Left kidney (tissue), 8 donors: ENCODE results near the gene HACD4. TPM values are rescaled to one million over a fixed set of nuclear protein-coding genes. Genes with fewer than 3 reads are reported as not detected.

Experiments
- DNase-seq: peaks from one replicate; pipeline ENCODE4 v3.0.0-alpha.2; 2013
- long read RNA-seq, 8 donors: transcript quantifications; one replicate each; lab custom pipeline, GENCODE V29; 2026
- polyA plus RNA-seq: library from polyadenylated mRNA; unstranded; fragments of 120-200 nt; gene quantifications from one replicate; pipeline ENCODE4 v1.2.1, GENCODE V29; 2013; ENCODE audit not compliant: insufficient read length

Gene HACD4, protein sequence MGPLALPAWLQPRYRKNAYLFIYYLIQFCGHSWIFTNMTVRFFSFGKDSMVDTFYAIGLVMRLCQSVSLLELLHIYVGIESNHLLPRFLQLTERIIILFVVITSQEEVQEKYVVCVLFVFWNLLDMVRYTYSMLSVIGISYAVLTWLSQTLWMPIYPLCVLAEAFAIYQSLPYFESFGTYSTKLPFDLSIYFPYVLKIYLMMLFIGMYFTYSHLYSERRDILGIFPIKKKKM
- polyA plus RNA-seq = 3.6 TPM
- long read RNA-seq, donor 1, full-length matches to known transcripts = 3 of 3 reads
- long read RNA-seq, donor 1, partial matches to known transcripts = 0 of 3 reads
- long read RNA-seq, donor 1, other reads (novel, unspliced or antisense) = 0 of 3 reads
- long read RNA-seq, donor 2, full-length matches to known transcripts = 1 of 1 reads
- long read RNA-seq, donor 2, partial matches to known transcripts = 0 of 1 reads
- long read RNA-seq, donor 2, other reads (novel, unspliced or antisense) = 0 of 1 reads
- long read RNA-seq, donor 3, full-length matches to known transcripts = 2 of 2 reads
- long read RNA-seq, donor 3, partial matches to known transcripts = 0 of 2 reads
- long read RNA-seq, donor 3, other reads (novel, unspliced or antisense) = 0 of 2 reads
- long read RNA-seq, donor 4 = 0 reads
- long read RNA-seq, donor 5, full-length matches to known transcripts = 4 of 4 reads
- long read RNA-seq, donor 5, partial matches to known transcripts = 0 of 4 reads
- long read RNA-seq, donor 5, other reads (novel, unspliced or antisense) = 0 of 4 reads
- long read RNA-seq, donor 6, full-length matches to known transcripts = 5 of 5 reads
- long read RNA-seq, donor 6, partial matches to known transcripts = 0 of 5 reads
- long read RNA-seq, donor 6, other reads (novel, unspliced or antisense) = 0 of 5 reads
- long read RNA-seq, donor 7, full-length matches to known transcripts = 1 of 1 reads
- long read RNA-seq, donor 7, partial matches to known transcripts = 0 of 1 reads
- long read RNA-seq, donor 7, other reads (novel, unspliced or antisense) = 0 of 1 reads
- long read RNA-seq, donor 8 = 0 reads

GRCh38 chr9:21031091-21031807 is at the start of gene HACD4:
Gene HACD4 (minus strand): TSS chr9:21031640. CDS start chr9:21031590, 50 bp downstream.
- peak; percentile 50 for DNase-seq

DNA sequence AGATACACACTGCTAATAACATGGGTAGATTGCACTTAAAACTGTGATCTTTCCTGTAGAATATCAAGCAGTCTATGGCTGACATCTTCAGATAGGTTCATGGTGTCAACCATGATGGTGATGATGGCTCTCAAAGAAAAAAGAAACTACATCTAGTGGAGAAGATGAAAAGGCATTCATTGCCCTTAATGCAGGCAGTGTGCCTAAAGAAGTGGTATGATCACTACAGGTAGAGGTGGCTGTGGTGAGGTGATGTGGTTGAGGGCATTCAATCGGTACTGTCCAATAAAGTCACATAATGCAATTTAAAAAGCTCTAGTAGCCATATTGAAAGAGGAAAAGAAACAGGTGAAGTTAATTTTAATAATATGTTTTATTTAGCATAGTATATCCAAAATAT is 49.4 kb upstream of the HACD4 start:
- no peak for DNase-seq

GRCh38 chr9:21078702-21079101 is 47.3 kb upstream of the HACD4 start:
- DNase-seq = no peak

GRCh38 chr9:21077781-21078180 is 46.3 kb upstream of the HACD4 start, which contains the start of gene IFNB1:
Gene IFNB1 (minus strand): TSS chr9:21077942. CDS start chr9:21077869, 73 bp downstream.
- DNase-seq = no peak

DNA sequence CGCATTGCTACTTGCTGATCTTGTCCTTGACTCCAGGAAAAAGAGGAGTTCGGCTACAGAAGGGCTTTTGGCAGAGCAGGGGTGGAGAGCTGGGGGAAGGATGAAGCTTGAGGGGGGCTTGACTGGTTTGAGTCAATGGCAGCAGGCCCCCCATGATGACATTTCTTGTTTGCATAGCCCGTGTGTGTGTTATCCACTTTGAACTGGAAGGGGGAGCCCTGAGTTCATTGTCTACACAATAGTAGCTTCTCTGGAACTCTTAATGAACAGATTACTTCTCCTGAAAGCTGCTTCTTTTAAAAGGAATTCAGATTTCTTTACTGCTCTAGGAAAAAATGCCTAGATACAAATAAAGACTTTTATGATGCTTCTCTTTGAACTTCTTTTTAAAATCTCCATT is 44.0 kb upstream of the HACD4 start:
- no peak for DNase-seq

DNA sequence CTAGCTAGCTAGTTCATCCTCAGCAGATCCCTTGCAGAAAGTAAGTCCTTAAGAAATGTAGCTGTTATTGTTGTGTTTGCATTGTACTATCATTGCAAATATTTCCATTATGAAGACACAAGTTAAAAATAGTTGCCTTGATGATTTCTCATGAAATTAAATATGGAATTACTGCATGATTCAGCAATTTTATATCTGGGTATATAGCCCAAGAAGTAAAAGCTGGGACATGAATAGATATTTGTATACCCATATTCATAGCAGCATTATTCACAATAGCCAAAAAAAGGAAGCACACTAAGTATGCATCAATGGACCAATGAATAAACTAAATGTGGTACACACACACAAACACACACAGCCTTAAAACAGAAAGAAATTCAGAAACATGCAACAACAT is 39.5 kb upstream of the HACD4 start:
- DNase-seq = no peak

DNA sequence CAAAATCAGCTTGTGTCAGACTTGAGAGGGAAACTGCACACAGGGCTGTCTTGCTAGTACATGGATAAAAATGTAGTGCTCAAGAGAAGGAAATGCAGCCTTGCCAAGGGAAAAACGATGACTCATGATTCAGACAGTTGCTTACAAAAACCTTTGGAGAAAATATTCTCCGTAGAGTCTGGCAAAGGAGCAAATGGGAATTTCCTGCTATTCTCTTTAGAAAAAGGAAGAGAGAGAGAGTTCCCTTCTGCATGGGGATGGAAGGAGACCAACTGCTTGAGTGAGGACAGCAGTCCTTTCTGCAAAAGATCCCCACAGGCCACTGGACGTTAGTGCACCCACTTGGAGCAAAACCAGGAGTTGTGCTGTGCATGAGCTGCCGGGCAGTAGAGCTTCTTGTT is 38.7 kb upstream of the HACD4 start:
- DNase-seq = peak; percentile 24

DNA sequence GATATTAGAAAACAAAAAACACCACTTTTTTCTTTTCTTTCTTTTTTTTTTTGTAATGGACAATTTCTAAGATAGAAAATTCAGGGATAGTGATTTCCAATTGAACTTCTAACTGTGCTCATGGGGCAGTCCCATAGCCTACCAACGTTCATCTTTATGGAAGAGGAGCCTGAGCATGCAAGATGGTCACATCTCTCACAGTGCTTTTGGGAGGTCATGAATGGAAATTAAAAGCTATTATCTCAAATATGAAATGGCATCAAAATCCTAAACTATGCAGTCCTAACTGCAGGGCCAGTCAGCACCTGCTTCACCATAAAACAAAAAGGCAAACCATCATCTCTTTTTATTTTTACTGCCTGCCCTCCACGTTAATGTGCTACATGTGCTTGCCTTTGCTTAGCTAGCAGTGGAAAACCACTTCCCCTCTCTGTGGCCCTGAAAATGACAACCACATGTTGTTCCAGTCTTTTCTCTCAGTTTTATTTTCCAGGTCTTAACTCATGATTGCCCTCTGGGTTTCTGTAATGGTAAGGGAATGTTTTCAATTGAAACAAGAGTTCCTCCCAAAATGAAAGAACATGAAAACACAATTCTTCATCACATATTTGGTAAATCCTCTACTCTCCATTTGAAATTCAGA is 29.6 kb upstream of the HACD4 start:
- DNase-seq = no peak

- no peak for DNase-seq
Measured at GRCh38 chr9:21056931-21057330, 25.5 kb upstream of the HACD4 start.

DNA sequence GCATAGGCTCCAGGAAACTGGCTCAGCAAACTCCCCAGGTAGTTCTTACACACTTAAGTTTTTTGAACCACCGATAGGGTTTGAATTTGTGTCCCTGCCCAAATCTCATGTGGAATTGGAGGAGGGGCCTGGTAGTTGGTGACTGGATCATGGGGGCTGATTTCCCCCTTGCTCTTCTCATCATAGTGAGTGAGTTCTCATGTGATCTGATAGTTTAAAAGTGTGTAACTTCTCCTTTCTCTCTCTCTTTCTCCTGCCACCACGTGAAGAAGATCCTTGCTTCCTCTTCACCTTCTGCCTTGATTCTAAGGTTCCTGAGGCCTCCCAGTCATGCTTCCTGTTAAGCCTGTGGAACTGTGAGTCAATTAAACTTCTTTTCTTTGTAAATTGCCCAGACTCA is 22.4 kb upstream of the HACD4 start:
- DNase-seq = no peak

- no peak for DNase-seq
Measured at GRCh38 chr9:21047281-21047691, 15.8 kb upstream of the HACD4 start.

GRCh38 chr9:21043841-21044240 is 12.4 kb upstream of the HACD4 start:
- DNase-seq = no peak

- no peak for DNase-seq
Measured at GRCh38 chr9:21042466-21042865, 11.0 kb upstream of the HACD4 start.

DNA sequence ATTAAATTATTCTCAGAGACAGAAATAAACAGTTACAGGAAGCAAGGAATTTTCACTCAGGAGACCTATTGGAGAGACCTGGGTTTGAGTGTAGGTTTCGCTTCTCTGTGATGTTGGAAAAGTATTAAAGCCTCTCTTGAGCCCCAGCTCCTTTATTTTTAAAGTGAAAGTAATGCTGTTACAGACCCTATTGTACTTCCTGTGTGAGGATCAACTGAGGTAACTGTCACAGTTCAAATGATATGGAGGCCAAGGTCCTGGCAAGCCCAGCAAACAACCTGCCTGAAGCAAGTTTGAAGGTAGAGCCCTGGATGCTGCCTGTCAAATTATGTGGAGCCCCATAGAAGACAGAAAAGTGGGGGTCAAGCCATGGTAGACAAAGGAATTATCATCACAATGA is 7.9 kb upstream of the HACD4 start:
- DNase-seq = no peak

- DNase-seq = no peak
Measured at GRCh38 chr9:21037278-21037677, 5.8 kb upstream of the HACD4 start.

DNA sequence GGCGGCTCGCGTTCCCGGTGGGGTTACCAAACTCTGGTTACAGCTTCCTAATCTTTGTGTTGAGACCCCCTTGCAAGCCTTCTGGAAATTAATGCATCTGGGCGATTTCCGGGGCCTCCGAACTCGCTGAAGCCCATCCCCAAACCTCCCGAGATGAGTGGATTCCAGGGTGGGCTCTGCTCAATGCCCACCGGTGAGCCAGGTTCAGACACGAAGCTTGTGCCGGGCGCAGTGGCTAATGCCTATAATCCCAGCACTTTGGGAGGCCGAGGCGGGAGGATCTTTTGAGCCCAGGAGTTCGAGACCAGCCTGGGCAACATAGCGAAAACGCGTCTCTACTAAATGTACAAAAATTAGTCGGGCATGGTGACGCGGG is 356 bp upstream of the HACD4 start:
- DNase-seq = no peak

- DNase-seq = no peak
Measured at GRCh38 chr9:21030389-21031035, 928 bp downstream of the HACD4 start.

DNA sequence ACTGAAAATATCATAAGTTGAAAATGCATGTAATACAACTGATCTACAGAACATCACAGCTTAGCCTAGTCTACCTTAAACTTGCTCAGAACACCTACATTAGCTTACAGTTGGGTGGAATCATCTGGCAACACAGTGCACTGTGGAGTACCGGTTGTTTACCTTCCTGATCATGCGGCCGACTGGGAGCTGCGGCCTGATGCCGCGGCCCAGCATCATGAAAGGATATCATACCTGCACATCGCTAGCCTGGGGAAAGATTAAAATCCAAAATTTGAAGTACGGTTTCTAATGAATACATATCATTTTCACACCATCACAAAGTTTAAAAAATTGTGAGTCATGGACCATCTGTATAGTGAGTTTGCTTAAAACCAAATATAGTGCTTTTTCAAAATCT is 1.8 kb downstream of the HACD4 start:
- DNase-seq = no peak

DNA sequence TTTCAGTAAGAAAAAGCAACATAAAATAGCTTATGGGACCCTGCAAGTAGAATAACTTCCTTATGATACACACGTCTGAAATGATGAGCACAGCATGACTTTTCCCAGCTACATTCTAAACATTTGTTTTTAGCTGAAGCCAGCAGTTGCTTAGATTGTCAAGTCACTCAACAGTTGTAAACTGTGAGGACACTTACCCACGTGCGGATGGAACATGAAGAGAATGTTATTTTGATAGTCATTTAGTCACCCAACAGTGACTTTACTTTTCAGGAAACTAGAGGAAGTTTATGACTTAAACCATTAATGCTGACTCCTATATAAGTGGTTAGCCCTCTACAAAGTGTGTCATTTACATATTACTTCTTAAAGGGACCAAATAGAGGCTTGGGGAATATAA is 3.0 kb downstream of the HACD4 start:
- DNase-seq = no peak

DNA sequence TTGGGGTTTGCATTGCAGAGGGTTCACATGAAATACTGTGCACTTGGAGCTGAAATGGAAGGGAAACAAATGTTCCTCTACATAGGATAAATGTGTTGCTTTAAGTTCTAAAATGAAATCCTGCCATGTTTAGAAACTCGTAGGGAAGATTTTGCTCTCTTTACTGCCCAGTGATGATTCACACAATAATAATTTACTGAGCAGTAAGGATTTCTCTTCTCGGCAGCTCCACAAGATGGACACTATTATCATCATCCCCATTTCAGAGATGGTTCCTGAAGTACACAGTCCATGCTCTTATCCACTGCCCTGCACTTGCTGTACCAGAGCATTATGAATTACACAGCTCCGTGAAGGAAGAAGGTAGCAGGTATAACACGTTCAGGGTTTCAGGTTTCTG is 4.1 kb downstream of the HACD4 start:
- no peak for DNase-seq

GRCh38 chr9:21023861-21024260 is 7.6 kb downstream of the HACD4 start:
- DNase-seq = no peak
